Astrocyte (in vitro differentiated cells and primary cell): Measurements from ENCODE around the gene CREB3.

ENCODE experiments used
- CTCF ChIP-seq: IDR thresholded peaks from 2 replicates; pipeline ENCODE4 v1.5.1; 2011; ENCODE audit warnings: low read depth, mild to moderate bottlenecking, inconsistent platforms, low read length, moderate library complexity; ENCODE audit not compliant: insufficient read depth
- EZH2 ChIP-seq: IDR thresholded peaks from 2 replicates; pipeline ENCODE4 v1.6.1; 2012; ENCODE audit warnings: mild to moderate bottlenecking, low read length, inconsistent platforms; ENCODE audit not compliant: insufficient read depth

GRCh38 chr9:35685506-35685905 lies 47.0 kb upstream of the CREB3 start:
- TF ChIP-seq CTCF: no peak
- no peak for TF ChIP-seq EZH2
